Measurements from ENCODE around the gene PTAR1. TPM values are rescaled to one million over a fixed set of nuclear protein-coding genes. Genes with fewer than 3 reads are reported as not detected.

Gene PTAR1
- total RNA-seq, 1 experiment from 2014 or later: 32.2 TPM

- no peak for TF ChIP-seq ZNF274 (IDR thresholded peaks at IDR 0.05; ENCODE audit: low read depth, low read length)
- TF ChIP-seq POLR2AphosphoS5 (IDR thresholded peaks at IDR 0.05; ENCODE audit: low read depth, low read length): no peak
- no peak for TF ChIP-seq SP1 (IDR thresholded peaks at IDR 0.05; ENCODE audit: low read depth)
These were observed 75.9 kb downstream of the PTAR1 start (continued) for GRCh38 chr9:69683927-69684326.

GRCh38 chr9:69678843-69679538 lies 80.8 kb downstream of the PTAR1 start:
- H3K27me3 ChIP-seq (ENCODE audit: insufficient read depth, low read length): no peaks in the 10 kb centered on the region
- RAD21 ChIA-PET (ENCODE audit: low non-redundant PET in 1 of 2, low total read pairs in 2 of 2, uncharacterized antibody in 2 of 2, unreplicated experiment in 2 of 2): no interaction called here
- CTCF ChIA-PET: no interaction called here
- H4K20me1 ChIP-seq (ENCODE audit: insufficient read depth): no peaks in the 10 kb centered on the region
- no peak overlapping the region for H3K9ac ChIP-seq (ENCODE audit: low read length)
- DNase-seq (ENCODE audit: low read depth, low spot score) (no peak), ATAC-seq (no peak)
- BruUV-seq (replicated peaks): no TSS peak
- H3K27ac ChIP-seq (ENCODE audit: low read depth, low read length): no peak overlapping the region
- no peak overlapping the region for H3K4me2 ChIP-seq (ENCODE audit: low read length)
- intact Hi-C loops (cut with micrococcal nuclease): no loop called here
- H3K4me3 ChIP-seq (replicated peaks in 1 of 2; ENCODE audit: low read depth in 1 of 2, low read length in 2 of 2): no peak overlapping the region
- no peaks in the 10 kb centered on the region for H3K79me2 ChIP-seq (ENCODE audit: insufficient read depth, low read length)
- no peaks in the 10 kb centered on the region for H3K36me3 ChIP-seq (ENCODE audit: control insufficient read depth in 1 of 2, insufficient read depth in 2 of 2, low read length in 2 of 2)
- H3K9me2 ChIP-seq (ENCODE audit: insufficient read depth): no peaks in the 10 kb centered on the region
- H3K9me3 ChIP-seq (ENCODE audit: control insufficient read depth in 1 of 2, insufficient read depth in 1 of 2, low read depth in 1 of 2, low read length in 2 of 2): no peaks in the 10 kb centered on the region
- no peak overlapping the region for H2AFZ ChIP-seq (ENCODE audit: low read depth, low read length, poor library complexity, severe bottlenecking)
- TF ChIP-seq MAX (IDR thresholded peaks at IDR 0.05) (no peak), CEBPB (IDR thresholded peaks at IDR 0.05; ENCODE audit: low read depth) (no peak), REST (IDR thresholded peaks at IDR 0.05; ENCODE audit: low read depth) (no peak), CBX3 (IDR thresholded peaks at IDR 0.05; ENCODE audit: low read depth) (no peak)
- POLR2A ChIA-PET: no interaction called here
- no peaks in the 10 kb centered on the region for H3K4me1 ChIP-seq (ENCODE audit: control insufficient read depth in 1 of 2, insufficient read depth in 2 of 2, low read length in 2 of 2)
